ENCODE results near the gene MCAM. TPM values are rescaled to one million over a fixed set of nuclear protein-coding genes. Genes with fewer than 3 reads are reported as not detected.
A peak's percentile ranks its signal among the peaks of the same experiment; 100 is the strongest.

MCAM gene
- polyA plus RNA-seq, 6 donors from 2014 or later = not detected

DNA sequence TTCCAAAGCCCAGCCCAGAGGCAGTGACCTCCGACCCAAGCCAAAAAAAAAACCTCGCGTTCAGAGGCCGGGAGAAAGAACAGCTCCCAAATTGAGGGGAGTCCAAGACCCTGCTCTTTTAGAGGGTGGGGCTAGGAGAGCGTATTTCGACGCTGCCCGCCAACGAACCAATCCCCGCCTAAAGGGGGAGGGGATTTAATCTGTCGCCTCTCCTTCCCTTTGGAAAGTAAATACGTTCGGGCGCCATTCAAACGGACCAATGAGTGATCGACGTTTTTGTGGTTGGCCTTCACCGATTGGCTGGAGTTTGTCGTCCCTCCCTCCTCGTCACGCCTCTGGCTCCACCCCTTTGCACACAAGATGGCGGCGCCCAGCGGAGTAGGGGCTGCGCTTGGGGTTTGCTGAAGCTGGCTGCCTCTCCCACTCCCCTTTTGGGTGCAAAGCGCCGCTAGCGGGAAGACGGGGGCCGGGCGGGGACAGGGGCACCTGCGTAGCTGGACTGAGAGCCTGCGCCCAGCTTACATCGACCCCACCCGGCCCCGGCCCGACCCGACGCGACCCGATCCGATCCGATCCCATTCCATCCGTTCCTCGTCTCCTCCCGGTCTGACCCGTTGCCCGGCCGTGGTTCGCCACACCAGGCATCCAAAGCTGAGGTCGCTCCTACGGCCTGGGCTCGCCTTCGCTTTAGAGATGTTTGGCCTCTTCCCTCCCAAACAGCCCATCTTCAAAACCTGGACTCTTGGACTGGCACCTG is 17.4 kb upstream of the MCAM start, which contains the start of gene RNF26:
TSS of gene RNF26 (plus strand) at position 354 of the 757 bp plus-strand sequence. CDS start 596 bp downstream, outside the sequence.
- peak; percentile 93 for DNase-seq
- H3K27ac Mint-ChIP-seq = peak within 1 kb of the TSS; percentile 94 to 99 (median 97)
- peaks cover 26 to 60% (median 55%) of the 10 kb centered on the region in 3 donors for H3K4me1 Mint-ChIP-seq

DNA sequence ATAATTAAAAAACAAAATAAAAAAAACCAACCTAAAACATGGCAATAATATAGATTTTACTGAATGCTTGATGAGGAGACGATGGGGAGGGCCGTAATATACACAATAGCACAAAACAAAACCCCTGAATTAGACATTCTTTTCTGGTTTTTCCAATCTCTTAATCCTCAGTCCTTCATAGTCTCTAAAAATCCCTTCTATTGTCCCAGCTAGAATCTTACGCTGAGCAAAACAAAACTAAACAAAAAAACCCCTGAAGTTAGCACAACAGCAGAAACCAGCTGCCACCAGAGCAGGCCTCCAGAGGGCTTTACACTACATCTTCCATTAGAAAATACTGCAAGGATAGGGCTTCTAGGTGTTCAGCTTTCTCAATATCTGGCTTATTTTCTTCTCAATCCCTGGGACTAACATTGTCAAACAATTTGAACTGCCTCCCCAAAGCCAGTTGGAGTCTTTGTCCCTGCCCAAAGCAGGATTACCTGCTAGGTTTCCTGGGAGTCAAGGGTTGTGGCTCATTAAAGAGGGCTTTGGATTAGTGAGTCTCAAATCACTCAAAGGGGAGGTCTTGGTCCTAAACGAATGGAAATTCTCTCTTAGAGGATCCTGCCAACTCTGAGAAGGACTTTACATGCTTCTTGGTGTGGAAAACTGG is 15.3 kb upstream of the MCAM start:
- H3K4me3 Mint-ChIP-seq = peak overlapping the region in 6 of 8 donors; percentile 37 to 99 (median 94)
- H3K4me1 Mint-ChIP-seq = peaks cover 23 to 41% (median 40%) of the 10 kb centered on the region in 3 donors
- no peaks in the 10 kb centered on the region for H3K9me3 Mint-ChIP-seq
- DNase-seq (no peak), ATAC-seq (ENCODE audit: low read depth in 2 of 2) (no peak)
- peak overlapping the region in 2 of 6 donors; percentile 15 to 45 for H3K27ac Mint-ChIP-seq
- H3K27me3 Mint-ChIP-seq = peaks cover 0 to 8% (median 5%) of the 10 kb centered on the region in 3 donors
- H3K36me3 Mint-ChIP-seq = peaks cover 0 to 5% of the 10 kb centered on the region in 2 donors

More for the DNA sequence above, 17.4 kb upstream of the MCAM start, which contains the start of gene RNF26:
- ATAC-seq (ENCODE audit: low read depth in 2 of 2) = peak; percentile 96 to 97
- Mint-ChIP-seq H3K36me3 (peaks cover 0 to 14% of the 10 kb centered on the region in 2 donors), H3K9me3 (no peaks in the 10 kb centered on the region), H3K27me3 (peaks cover 8 to 15% (median 13%) of the 10 kb centered on the region in 3 donors), H3K4me3 (peak within 1 kb of the TSS; percentile 93 to 100 (median 97))

- peaks cover 0 to 8% (median 5%) of the 10 kb centered on the region in 3 donors for H3K27me3 Mint-ChIP-seq
- H3K4me3 Mint-ChIP-seq = no peak overlapping the region
- ATAC-seq (ENCODE audit: low read depth in 2 of 2) (no peak), DNase-seq (no peak)
- H3K27ac Mint-ChIP-seq = peak overlapping the region in 1 of 6 donors; percentile 21
- peaks cover 0 to 5% of the 10 kb centered on the region in 2 donors for H3K36me3 Mint-ChIP-seq
- H3K9me3 Mint-ChIP-seq = no peaks in the 10 kb centered on the region
- peaks cover 16 to 23% (median 20%) of the 10 kb centered on the region in 3 donors for H3K4me1 Mint-ChIP-seq
These were observed 13.3 kb upstream of the MCAM start for GRCh38 chr11:119330237-119330636.

DNA sequence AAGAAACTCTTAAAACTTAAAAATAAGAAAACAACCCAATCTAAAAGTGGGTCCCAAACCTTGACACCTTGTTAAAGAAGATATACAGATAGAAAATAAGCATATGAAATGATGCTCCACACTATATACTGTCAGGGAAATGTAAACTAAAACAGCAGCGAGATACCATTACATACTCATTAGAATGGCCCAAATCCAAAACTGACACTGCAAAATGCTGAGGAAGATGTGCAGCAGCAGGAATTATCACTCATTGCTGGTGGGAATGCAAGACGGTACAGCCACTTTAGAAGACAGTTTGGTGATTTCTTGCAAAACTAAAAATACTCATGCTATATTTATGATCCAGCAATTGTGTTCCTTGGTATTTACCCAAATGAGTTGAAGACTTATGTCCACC is 12.4 kb upstream of the MCAM start:
- no peak overlapping the region for H3K4me3 Mint-ChIP-seq
- H3K27ac Mint-ChIP-seq = no peak overlapping the region

DNA sequence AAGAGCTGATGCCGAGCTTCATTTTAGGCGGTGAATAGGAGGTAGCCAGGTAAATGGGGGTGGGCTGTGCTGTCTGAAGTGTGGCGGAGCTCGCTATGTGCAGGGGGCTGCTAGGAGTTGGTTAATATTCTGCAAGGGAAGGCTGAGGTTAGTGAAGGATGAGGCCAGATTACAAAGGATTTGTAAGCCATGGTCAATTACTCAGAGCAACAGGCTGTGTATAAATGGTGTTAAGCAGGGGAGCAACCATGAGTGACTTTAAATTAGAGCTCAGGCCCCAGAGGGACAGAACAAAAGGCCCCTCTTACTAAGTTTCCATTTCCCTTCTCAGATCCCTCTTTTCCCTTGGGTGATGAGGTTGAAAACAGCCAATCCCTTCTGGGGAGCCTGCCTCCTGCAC is 7.3 kb upstream of the MCAM start:
- no peak overlapping the region for H3K4me3 Mint-ChIP-seq
- no peaks in the 10 kb centered on the region for H3K36me3 Mint-ChIP-seq
- H3K9me3 Mint-ChIP-seq = no peaks in the 10 kb centered on the region
- ATAC-seq (ENCODE audit: low read depth in 2 of 2) = no peak
- DNase-seq = no peak
- peaks cover 21 to 33% (median 26%) of the 10 kb centered on the region in 3 donors for H3K4me1 Mint-ChIP-seq
- peaks cover 2 to 18% (median 16%) of the 10 kb centered on the region in 3 donors for H3K27me3 Mint-ChIP-seq
- no peak overlapping the region for H3K27ac Mint-ChIP-seq

More for the DNA sequence above, 12.4 kb upstream of the MCAM start:
- DNase-seq = no peak
- Mint-ChIP-seq H3K27me3 (peaks cover 0 to 8% (median 5%) of the 10 kb centered on the region in 3 donors), H3K4me1 (peaks cover 10 to 15% (median 13%) of the 10 kb centered on the region in 3 donors), H3K9me3 (no peaks in the 10 kb centered on the region), H3K36me3 (no peaks in the 10 kb centered on the region)
- no peak for ATAC-seq (ENCODE audit: low read depth in 2 of 2)

- peak overlapping the region in 1 of 6 donors; percentile 22 for H3K27ac Mint-ChIP-seq
- H3K36me3 Mint-ChIP-seq = no peaks in the 10 kb centered on the region
- H3K4me3 Mint-ChIP-seq = peak overlapping the region in 4 of 8 donors; percentile 3 to 69 (median 18)
- DNase-seq (peak; percentile 61), ATAC-seq (ENCODE audit: low read depth in 2 of 2) (peak in 1 of 2 donors; percentile 15)
- H3K27me3 Mint-ChIP-seq = peaks cover 2 to 25% (median 22%) of the 10 kb centered on the region in 3 donors
- peaks cover 21 to 39% (median 30%) of the 10 kb centered on the region in 3 donors for H3K4me1 Mint-ChIP-seq
- H3K9me3 Mint-ChIP-seq = no peaks in the 10 kb centered on the region
These were observed 6.7 kb upstream of the MCAM start for GRCh38 chr11:119323532-119324033.

DNA sequence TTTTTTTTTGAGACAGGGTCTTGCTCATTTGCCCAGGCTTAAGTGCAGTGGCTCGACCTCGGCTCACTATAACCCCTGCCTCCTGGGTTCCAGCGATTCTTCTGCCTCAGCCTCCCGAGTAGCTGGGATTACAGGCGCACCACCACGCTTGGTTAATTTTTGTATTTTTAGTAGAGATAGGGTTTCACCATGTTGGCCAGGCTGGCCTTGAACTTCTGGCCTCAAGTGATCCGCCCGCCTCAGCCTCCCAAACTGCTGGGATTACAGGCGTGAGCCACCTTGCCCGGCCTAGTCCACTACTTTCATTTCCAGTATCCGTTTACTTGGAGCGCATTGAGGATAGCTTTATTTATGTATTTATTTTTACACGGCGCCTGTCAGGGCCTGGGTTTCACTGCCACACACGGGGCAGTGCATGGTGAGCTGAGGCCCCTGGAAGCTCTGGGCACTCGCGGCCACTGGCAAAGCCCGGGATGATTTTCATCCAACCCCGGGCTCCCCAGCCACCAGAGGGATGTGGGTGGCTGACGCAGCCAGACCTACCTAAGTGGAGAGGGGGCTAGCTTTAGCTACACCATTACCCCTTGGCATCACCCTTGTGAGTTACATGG is 6.1 kb upstream of the MCAM start:
- H3K36me3 Mint-ChIP-seq = no peaks in the 10 kb centered on the region
- no peak overlapping the region for H3K27ac Mint-ChIP-seq
- peaks cover 5 to 27% (median 23%) of the 10 kb centered on the region in 3 donors for H3K27me3 Mint-ChIP-seq
- H3K4me3 Mint-ChIP-seq = peak overlapping the region in 3 of 8 donors; percentile 3 to 55 (median 15)
- H3K9me3 Mint-ChIP-seq = no peaks in the 10 kb centered on the region
- ATAC-seq (ENCODE audit: low read depth in 2 of 2) = no peak
- H3K4me1 Mint-ChIP-seq = peaks cover 21 to 39% (median 30%) of the 10 kb centered on the region in 3 donors
- no peak for DNase-seq

DNA sequence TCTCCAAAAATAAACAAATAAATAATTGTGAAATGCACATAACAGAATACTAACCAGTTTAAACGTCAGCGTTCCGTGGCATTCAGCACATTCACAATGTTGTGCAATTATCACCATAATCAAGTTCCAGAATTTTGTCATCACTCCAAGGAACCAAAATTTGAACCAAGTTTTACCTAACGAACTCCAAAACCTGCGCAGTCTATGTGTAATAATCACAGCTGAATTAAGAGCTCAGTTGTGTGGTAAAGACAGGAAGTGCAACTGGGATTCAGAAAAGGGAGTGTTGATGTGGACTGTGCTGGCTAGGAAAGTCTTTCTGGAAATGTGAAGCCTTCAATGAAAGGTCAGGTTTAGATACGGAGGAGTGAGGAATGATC is 5.4 kb upstream of the MCAM start:
- DNase-seq = no peak
- ATAC-seq (ENCODE audit: low read depth in 2 of 2) = no peak
- no peaks in the 10 kb centered on the region for H3K9me3 Mint-ChIP-seq

DNA sequence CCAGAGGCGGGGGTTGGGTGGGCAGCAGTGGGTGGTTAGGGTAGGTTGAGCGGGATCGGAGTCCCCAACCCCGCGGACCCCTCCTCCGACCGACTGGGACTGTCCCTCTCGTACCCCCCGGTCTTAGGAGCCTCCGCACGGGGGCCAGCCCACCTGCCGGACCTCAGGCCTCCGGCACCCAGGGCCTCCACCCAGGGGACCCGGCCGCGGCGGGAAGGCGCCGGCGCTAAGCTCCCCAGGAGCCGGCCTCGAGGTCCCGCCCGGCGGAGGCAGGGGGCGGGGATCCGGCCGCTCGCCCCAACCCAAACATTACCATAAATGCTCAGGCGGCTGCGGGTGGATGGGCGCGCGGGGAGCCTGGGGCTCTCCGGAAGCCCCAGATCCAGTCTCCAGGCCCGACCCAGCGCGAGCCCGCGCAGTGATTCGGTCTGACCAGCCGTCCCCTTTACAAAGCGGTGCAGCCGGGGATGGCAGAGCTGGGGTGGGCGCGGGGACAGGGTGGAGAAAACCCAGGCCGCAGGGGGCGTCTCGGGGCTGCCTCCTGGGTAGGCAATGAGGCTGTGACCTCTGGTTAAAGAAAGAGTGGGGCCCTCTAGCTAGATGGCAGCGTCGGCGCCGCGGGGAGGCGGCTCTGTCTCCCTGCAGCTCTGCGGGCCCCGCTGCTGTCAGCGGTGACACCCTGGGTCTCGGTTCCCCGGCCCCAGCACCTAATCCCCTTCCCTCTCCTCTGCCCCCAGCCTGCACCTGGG is 4.0 kb upstream of the MCAM start:
- H3K4me3 Mint-ChIP-seq = peak overlapping the region; percentile 84 to 95 (median 88)
- H3K27ac Mint-ChIP-seq = peak overlapping the region in 2 of 6 donors; percentile 63 to 83
- H3K27me3 Mint-ChIP-seq = peaks cover 5 to 31% (median 27%) of the 10 kb centered on the region in 3 donors
- DNase-seq (peak; percentile 48), ATAC-seq (ENCODE audit: low read depth in 2 of 2) (peak; percentile 73 to 75)
- H3K36me3 Mint-ChIP-seq = no peaks in the 10 kb centered on the region
- peaks cover 29 to 42% (median 30%) of the 10 kb centered on the region in 3 donors for H3K4me1 Mint-ChIP-seq
- no peaks in the 10 kb centered on the region for H3K9me3 Mint-ChIP-seq

More for the DNA sequence above, 5.4 kb upstream of the MCAM start:
- H3K4me3 Mint-ChIP-seq = peak overlapping the region in 3 of 8 donors; percentile 55 to 89 (median 87)
- H3K27ac Mint-ChIP-seq = peak overlapping the region in 1 of 6 donors; percentile 19
- H3K27me3 Mint-ChIP-seq = peaks cover 5 to 27% (median 27%) of the 10 kb centered on the region in 3 donors
- H3K4me1 Mint-ChIP-seq = peaks cover 25 to 39% (median 30%) of the 10 kb centered on the region in 3 donors
- no peaks in the 10 kb centered on the region for H3K36me3 Mint-ChIP-seq

- peaks cover 7 to 37% (median 31%) of the 10 kb centered on the region in 3 donors for H3K27me3 Mint-ChIP-seq
- H3K4me3 Mint-ChIP-seq = peak overlapping the region in 6 of 8 donors; percentile 60 to 86 (median 80)
- DNase-seq = no peak
These were observed 3.4 kb upstream of the MCAM start for GRCh38 chr11:119320240-119320775.

GRCh38 chr11:119319700-119320239 is 2.8 kb upstream of the MCAM start:
- Mint-ChIP-seq H3K27me3 (peaks cover 12 to 43% (median 37%) of the 10 kb centered on the region in 3 donors), H3K9me3 (no peaks in the 10 kb centered on the region), H3K4me1 (peaks cover 40 to 54% (median 40%) of the 10 kb centered on the region in 3 donors), H3K4me3 (peak overlapping the region; percentile 52 to 86 (median 80)), H3K27ac (peak overlapping the region in 2 of 6 donors; percentile 21 to 92), H3K36me3 (no peaks in the 10 kb centered on the region)
- no peak for DNase-seq
- ATAC-seq (ENCODE audit: low read depth in 2 of 2) = no peak

More at GRCh38 chr11:119320240-119320775, 3.4 kb upstream of the MCAM start:
- no peak for ATAC-seq (ENCODE audit: low read depth in 2 of 2)
- Mint-ChIP-seq H3K36me3 (no peaks in the 10 kb centered on the region), H3K9me3 (no peaks in the 10 kb centered on the region), H3K4me1 (peaks cover 35 to 49% (median 35%) of the 10 kb centered on the region in 3 donors), H3K27ac (no peak overlapping the region)
